GM19025 (cell line): ENCODE measurements around the gene ACHE.

ENCODE experiments used
- ATAC-seq: cut with Tn5 transposase; IDR thresholded peaks from one replicate; pipeline ENCODE4 v1.9.1; 2021; ENCODE audit warnings: mild to moderate bottlenecking, low read depth, moderate library complexity; ENCODE audit not compliant: unreplicated experiment

ACHE gene

DNA sequence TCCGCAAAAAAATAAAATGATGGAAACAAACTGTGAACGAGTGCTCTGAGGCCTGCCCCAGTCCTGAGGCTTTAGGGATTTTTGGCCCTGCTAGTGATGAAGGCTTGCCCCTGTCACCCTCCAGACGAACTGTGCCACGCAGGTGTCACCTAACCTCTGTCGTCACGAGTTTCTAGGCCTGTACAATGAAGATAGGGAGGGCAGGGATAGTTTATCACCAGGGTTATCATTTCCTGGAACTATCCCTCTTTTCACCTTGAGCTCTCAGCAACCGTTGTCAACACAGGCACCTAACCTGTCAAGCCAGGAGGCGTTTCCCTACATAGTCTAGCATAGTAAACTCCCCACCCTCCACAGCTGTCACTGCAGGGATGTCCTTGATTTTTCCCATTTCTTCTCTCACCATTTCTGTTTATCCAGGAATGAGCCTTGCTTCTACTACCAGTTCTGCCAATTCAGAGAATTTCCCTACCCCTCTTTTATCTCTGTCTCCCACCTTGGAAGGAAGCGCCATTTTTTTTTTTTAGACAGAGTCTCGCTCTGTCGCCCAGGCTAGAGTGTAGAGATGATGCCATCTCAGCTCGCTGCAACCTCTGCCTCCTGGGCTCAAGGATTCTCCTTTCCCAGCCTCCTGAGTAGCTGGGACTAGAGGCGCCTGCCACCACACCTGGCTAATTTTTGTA lies 2.2 kb upstream of the ACHE start:
- ATAC-seq, result no peak

DNA sequence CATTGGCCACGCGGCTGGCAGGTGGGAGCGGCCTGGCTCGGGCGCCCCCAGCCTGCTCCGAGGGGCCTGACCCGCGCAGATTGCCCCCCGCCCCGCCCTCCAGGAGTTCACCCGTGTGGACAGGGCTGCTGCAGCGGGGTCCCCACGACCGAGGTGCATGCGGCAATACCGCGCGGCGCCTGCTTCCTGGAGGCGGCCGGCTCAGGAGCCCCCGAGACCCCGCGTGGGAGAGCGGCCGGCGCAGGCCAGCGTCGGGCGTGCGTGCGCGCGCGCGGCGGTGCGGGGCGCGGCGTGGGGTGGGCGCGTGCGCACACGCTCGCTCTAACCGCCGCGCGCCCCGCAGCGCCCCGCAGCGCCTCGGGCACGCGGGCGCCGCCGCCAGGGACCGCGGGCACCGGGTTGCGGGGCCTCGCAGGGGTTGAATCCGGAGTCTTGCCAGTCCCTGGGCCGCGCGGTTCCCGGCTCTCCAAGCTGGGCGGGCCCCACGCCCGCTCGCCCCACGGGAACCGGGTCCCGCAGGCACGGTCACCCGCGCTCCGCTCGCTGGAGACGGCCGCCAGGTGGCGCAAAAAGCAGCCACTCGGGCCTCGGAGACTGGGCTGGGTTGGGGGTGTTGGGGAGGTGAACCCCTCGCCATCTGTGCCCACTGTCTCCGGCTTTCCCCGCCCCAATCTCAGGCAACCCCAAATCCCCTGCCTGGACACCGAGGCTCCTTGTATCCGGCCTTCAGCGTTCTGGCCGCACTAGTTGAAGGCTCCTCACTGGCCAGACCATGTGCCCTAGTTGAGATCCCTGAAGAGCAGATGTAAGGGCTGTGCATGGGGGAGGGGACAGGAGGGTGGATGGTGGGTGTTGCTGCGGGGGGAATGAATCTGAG lies 1.3 kb upstream of the ACHE start:
- ATAC-seq, result no peak

DNA sequence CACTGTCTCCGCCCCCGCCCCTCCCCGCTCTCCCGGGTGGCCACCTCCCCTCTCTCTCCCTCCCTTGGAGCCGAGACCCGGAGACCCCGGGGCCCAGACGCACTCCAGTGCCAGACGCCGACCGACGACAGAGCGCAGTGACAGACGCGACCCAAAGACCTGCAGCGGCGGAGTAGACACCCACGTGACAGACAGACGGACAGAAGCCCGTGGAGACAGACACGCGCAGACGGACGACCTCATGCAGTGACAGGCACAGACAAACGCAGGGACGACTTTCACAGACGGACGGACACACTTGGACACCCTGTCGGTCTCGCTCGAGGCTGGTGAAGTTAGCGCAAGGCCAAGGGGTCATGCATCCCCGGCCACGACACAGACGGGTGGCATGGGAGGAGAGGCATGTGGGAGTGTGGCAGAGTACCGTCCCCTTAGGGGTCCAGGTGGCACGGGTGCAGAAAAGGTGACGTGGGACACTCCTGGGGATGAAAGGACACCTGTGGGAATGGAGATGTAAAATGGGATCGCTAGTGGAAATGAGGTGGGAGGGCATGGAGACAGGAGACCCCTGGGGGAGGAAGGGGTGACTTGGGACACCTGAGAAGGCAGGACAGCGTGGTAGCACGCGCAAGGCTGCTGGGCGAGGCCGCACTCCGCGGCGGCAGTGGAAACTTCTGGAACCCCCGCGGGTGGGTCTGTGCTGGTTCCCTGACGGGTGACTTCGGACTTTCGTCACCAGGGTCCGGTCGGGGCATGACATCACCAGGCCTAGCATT lies 456 bp upstream of the ACHE start:
- ATAC-seq, result no peak

DNA sequence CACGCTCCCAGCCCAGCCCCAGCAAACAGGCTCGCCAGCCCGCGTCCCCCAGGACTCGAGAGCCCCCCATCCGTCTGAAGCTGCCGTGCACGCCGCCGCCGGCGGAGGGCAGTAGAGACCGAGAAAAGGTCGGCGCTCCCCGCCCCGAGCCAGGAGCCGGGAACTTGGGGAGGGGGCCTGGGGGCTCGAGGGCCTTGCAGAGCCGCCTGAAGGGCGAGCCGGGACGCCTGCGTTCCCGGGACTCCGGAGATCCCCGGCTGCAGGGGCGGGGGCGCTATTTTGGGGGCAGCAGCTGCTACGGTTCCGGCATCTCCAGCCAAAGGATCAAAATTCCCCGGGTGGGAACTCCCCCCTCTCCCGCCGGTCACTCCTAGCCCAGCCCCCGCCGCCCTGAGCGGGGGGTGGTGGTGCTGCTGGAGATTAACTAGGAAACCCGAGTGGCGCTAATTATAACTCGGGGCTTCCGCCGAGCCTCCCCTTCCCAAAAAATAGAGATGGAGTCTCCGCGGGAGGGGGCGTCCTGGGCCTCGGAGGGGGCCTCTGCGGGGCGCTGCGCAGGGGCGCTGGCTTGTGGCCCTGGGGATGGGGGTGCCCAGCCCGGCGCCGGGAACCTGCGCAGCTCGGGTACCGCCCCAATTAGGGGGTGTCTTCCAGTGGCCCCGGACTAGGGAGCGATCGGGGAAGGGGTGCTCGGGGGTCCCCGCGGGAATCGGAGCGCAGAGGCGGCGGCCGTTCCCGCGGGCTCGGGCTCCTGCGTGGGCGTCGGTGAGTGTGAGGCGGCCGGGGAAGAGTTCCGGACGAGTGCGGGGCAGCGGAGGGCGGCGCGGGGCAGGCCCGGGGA lies 608 bp downstream of the ACHE start:
- ATAC-seq, result no peak

DNA sequence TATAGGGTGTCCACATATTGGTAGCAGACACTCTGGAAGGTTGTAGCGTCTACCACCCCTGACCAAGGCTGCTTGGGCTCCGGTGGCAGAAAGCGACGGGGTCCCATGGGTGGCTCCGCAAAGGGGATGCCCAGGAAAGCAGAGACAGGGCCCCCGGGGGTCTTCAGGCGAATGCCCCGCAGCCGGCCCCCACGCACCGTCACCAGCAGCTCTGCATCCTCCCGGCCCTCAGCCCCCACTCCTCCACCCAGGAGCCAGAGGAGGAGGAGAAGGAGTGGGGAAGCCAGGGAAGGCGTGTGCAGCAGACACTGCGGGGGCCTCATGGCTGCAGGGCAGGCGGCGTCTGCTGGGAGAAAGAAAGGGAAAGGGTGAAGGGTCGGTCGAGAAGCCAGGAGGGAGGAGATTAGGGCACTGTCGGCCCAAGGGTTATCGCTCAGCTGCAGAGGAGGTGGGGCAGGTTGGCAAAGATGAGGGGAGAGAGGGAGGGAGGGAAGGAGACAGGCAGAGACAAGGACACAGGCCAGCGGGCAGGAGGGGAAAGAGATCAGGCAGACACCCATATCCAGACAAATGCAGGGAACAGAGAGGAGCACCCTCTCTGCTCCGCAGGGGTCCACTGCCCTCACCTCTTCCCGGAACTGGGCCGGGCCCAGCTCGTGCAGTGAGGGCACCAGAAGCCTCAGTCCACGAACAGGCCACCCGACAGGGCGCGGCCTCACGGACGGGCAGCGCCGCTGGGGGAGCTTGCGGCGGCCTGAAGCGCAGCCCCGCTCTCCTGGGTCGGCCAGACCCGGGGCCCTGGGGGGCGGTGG lies 1.6 kb downstream of the ACHE start:
- no peak for ATAC-seq

DNA sequence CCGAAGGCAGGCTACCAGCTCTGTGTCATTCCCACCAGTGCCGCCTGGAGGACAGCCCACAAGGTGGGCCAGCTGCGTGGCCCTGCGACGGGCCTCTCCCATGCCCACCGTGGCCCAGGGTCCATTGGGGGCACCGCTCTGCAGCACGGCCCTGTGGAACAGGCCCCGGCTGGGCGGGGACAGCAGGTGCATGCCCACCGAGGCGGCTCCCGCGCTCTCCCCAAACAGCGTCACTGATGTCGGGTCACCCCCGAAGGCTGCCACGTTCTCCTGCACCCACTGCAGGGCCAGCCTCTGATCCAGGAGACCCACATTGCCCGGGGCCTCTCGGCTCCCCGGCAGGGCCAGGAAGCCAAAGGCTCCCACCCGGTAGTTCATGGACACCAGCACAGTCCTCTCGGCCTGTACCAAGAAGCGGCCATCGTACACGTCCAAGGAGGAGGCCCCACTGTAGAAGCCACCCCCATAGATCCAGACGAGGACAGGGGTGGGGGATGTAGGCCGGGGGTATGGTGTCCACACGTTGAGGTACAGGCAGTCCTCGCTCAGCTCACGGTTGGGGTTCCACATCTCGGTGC lies 2.3 kb downstream of the ACHE start:
- no peak for ATAC-seq

DNA sequence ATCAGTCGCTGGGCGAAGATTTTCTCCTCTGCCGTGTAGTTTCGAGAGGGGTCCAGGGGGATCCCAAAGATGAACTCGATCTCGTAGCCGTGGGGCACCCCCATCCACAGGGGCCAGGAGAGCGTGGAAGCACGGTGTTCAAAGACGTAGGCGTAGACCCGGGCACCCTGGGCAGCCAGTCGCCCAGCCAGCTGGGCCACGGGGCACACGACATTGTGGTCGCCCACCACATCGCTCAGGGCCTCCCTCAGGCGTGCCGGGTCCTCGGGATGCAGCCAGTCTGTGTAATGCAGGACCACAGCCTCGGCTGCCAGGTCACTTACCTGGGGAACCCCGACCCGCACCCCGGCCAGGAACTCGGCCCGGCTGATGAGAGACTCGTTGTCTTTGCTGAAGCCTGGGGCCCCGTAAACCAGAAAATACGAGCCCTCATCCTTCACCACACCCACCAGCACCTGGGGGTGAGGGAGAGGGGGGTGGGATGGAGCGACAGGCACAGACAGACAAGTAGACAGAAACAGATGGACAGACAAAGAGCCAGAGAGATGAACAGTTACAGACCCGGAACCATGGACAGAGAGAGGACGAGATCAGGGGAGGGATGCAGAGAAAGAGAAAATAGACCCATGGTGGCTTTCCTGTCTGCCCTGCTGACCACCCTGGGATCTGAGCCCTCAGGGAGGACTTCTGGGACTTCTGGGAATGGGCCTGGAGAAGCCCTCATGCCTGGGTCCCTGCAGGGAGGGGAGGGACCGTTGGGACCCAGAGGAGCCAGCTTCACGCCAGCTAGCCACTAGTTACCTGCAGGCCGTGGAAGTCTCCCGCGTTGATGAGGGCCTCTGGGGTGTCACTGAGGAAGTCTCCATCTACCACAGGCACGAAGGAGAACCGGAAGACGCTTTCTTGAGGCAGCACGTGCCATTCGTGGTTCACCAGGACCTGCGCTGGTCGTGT lies 3.0 kb downstream of the ACHE start:
- ATAC-seq, result no peak

DNA sequence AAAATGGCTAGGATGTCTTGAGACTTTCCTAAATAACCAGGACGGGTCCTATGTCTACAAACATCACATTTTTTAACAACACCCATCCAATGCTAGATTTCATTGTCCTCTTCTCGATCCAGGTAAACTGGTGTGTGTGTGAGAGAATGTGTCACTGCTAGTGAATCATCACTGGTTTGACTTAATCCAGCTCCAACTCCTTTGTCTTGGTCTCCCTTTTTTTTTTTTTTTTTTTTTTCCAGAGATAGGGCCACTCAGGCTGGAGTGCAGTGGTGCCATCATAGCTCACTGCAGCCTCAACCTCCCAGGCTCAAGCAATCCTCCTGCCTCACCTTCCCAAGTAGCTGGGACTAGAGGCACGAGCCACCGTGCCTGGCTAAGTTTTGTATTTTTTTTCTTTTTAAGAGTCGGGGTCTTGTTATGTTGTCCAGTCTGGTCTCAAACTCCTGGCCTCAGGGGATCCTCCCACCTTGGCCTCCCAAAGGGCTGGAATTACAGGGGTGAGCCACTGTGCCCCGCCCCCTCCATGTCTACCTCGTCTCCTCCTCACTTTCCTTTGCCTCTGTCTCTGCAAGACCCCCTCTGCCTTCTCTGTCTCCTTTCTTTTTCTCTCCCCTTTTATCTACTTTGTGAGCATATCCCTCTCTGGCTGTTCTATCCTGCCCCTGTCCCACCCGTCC lies 4.0 kb downstream of the ACHE start:
- no peak for ATAC-seq

DNA sequence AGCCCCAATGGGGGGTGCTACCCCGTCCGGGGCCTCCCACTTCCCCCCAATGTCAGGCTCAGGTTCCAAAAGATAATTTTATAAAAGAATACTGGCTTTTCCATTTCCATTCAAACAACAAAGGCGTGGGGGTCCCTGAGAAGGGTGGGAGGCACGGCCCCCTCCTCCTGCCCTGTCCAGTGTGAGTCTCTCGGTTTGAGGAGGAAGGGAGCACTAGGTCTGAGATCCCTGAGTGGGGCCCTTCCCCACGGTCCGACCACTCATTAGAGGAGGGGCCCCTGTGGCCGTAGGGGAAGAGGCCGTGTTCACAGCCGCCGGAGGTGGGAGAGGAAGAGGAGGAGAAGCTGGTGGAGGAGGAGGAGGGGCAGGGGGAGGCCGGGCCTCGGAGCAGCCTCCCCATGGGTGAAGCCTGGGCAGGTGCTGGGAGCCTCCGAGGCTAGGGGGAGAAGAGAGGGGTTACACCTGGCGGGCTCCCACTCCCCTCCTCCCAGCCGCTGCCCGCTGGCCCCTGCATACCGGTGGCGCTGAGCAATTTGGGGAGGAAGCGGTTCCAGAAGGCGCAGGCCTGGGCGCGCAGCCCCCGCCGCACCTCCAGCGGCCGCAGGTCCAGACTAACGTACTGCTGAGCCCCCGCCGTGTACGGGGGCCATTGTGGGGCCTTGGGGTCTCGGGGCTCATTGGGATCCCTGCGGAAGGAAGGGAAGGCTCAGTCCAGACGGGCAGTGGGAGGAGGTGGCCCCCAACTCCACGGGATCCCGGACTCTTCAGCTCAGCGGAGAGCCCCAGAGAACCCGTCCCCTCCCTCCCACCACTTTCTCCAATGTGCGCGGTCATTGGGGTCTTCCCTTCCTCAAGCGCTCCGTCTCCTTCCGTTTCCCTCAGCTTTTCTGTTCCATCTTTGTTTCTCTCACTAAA lies 4.8 kb downstream of the ACHE start:
- ATAC-seq, result no peak

DNA sequence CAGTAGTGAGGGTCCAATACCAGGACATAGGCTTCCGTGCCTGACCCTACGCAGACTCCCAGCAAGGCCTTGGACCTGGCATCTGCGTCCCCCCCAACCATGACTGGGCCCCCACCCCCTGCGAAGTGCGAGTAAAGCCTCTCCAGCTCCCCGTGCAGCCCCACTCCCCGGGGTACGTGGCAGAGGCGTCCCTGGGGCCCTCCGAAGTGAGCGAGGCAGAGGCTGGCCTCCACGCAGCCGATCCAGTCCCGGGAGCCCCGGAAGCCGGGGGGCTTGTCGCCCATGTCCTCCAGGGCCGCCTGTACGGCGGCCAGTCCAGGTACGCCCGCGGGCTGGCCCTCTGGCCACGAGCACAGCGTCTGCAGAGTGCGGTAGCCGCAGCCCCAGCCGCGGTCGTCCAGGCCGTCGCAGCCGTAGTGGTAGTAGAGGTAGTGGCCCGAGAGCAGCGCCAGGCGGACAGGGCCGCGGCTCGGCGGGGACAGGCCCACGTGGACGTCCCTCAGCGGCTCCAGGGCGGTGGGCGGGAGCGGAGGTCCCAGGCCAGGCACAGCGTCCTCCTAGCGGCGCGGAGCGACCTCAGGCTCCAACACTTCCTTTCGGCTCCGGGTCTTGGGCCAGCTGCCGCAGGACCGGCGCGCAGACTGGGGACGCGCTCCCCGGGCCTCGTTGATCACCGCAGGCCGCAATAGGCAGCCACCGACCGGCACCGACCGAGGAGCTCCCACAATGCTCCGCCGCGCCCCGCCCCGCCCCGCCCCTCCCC lies 6.5 kb downstream of the ACHE start, which contains the start of gene UFSP1:
Gene UFSP1 (minus strand): TSS at position 728 of the 763 bp plus-strand sequence. CDS start 444 bp downstream, at position 284.
- ATAC-seq, result peak; percentile 28

DNA sequence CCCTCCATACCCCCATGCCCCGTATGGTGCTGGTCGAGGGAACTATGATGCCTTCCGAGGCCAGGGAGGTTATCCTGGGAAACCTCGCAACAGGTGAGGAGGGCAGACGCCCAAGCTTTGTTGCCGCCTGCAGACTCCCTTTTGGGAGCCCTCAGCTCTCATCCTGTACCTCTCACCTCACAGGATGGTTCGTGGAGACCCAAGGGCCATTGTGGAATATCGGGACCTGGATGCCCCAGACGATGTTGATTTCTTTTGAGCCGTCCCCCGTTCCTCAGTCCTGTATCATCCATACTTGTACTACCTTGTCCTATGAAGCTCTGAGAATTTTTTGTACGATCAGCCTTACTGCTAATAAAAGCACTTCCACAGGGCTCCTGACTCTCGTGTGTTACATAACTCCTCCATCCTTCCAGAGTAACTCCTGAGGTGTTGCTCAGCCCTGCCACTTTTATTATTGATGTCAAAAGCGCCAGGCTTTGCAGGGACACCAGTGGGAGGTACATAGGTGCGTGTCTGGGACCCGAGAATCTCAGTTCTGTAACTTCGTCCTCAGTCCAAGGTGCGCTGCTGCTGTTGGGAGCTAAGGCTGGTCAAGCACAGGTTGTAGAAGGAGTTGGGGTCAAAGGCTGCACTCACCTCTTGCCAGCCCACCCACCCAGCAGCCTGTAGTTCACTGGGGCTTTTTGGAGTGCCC lies 7.2 kb downstream of the ACHE start:
- no peak for ATAC-seq

DNA sequence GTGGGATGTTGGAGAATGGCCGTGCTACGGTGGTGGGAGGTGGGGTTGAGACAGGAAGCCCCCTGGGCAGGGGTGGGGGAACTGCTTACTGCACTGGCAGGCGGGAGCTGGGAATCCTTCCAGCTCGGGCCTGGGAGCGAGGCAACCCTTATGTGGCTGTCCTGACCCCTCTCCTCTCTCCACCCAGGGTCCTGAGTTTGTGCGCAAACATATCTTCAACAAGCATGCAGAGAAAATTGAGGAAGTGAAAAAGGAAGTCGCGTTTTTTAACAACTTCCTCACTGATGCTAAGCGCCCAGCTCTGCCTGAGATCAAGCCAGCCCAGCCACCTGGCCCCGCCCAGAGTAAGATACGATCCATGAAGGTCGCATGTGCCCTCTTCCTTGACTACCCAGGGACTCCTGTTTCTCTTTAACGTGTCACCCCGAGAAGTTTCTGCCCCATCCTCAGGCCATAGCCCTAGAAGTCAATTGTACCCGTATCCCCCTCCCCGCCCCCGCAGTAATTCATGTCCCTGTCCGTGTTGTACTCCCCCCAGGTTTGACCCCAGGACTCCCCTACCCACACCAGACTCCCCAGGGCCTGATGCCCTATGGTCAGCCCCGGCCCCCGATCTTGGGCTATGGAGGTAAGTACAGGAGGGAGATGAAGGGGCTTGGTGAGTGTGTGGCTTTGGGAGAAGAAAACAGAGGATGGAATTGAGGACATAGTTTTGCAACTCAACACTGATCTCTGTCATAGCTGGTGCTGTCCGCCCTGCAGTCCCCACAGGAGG lies 8.0 kb downstream of the ACHE start:
- ATAC-seq, result peak; percentile 29

DNA sequence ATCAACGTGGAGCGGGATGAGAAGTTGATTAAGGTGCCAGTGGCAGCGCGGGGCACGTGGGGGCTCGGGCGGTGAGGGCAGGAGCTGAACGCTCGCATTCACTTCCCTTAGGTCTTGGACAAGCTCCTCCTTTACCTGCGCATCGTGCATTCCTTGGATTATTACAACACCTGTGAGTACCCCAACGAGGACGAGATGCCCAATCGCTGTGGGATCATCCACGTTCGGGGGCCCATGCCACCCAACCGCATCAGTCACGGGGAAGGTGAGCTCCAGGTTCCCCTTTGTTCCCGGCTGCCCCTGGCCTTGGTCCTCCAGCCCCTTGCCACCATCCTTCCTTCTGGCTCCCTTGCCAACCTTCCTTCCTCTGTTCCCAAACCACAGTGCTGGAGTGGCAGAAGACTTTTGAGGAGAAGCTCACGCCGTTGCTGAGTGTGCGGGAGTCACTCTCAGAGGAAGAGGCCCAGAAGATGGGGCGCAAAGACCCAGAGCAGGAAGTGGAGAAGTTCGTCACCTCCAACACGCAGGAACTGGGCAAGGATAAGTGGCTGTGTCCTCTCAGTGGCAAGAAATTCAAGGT lies 8.7 kb downstream of the ACHE start:
- ATAC-seq, result no peak
